GM12864 (cell line): ENCODE measurements around the gene CFAP299.
"Not testable (repeated sequence)": the region's sequence is repeated elsewhere in the genome, so short reads cannot be mapped to it uniquely, and the experiment has no call there.

Experiments
- DNase-seq: peaks from one replicate; pipeline ENCODE4 v3.0.0-alpha.2; 2011; ENCODE audit warnings: low read depth
- H3K4me3 ChIP-seq: 2 replicates; pipeline ENCODE4 v1.5.1; 2011; ENCODE audit warnings: mild to moderate bottlenecking, low read depth, low read length, control low read depth
- CTCF ChIP-seq: IDR thresholded peaks from 2 replicates; pipeline ENCODE4 v1.5.1; 2011; ENCODE audit warnings: low read depth, mild to moderate bottlenecking, moderate library complexity, low read length, control low read depth, inconsistent platforms; ENCODE audit errors: missing control alignments

Gene CFAP299

DNA sequence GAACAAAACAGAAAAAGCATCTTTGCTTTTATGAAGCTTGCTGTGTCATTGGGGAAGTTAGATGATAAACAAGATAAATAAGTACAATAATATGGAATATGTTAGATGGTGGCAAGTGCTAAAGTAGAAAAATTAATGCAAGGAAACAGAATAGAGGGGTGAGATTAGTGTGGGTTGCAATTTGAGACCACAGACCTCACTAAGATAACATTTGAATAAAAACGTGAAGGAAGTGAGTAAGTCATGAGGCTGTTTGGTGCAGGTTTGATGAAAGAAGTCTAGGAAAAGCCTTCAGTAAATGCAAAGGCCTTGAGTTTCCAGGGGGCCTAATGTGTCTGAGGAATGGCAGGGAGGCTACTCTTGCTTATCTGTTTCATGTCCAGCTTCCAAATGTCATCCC is 102.5 kb downstream of the CFAP299 start:
- no peak for TF ChIP-seq CTCF
- DNase-seq = no peak
- H3K4me3 ChIP-seq = no peak overlapping the region

- DNase-seq, H3K4me3 ChIP-seq: not testable (repeated sequence)
These were observed 103.9 kb downstream of the CFAP299 start for GRCh38 chr4:80439294-80440061.

GRCh38 chr4:80446248-80446647 is 110.7 kb downstream of the CFAP299 start:
- no peak for DNase-seq
- no peak for TF ChIP-seq CTCF

DNA sequence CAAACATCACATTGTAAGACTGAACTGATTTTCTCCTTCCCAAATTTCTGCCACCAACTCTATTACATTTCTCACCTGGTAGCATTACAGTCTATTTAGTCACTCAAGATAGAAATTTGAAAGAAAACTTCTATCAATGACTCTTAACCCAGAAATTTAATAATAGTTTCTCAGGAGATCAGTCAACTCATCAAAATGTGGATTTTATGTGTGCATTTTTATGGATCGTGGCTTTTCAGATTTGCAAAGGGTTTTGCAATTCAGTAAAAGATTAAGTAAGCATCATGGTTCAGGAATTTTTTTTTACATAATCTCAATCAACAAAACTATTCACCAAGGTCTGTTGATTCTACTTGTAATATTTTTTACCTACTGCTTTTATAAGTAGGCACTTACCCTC is 111.1 kb downstream of the CFAP299 start:
- no peak overlapping the region for H3K4me3 ChIP-seq
- no peak for TF ChIP-seq CTCF
- DNase-seq = no peak

More at GRCh38 chr4:80446248-80446647, 110.7 kb downstream of the CFAP299 start:
- no peak overlapping the region for H3K4me3 ChIP-seq

GRCh38 chr4:80447493-80447892 is 112.0 kb downstream of the CFAP299 start:
- DNase-seq = no peak
- no peak overlapping the region for H3K4me3 ChIP-seq
- TF ChIP-seq CTCF = no peak

DNA sequence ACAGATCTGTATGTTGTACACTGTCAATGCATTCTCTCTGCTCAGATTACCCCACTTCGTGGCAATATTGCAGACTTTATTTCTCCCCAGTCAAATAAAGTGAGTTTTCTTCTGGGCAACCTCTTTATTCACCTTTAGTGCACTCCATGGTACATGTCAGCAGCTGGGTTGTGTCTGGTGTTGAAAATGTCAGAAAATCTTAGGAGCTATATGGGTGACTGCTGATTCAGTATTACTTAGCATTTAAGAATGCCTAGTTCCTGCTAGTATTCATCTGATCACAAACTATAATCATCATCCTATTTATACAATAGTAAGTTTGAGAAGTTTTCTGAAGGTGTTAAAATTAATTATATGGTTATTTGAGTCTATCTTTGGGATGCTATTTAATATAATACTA is 112.5 kb downstream of the CFAP299 start:
- no peak for DNase-seq
- no peak overlapping the region for H3K4me3 ChIP-seq
- TF ChIP-seq CTCF = no peak

DNA sequence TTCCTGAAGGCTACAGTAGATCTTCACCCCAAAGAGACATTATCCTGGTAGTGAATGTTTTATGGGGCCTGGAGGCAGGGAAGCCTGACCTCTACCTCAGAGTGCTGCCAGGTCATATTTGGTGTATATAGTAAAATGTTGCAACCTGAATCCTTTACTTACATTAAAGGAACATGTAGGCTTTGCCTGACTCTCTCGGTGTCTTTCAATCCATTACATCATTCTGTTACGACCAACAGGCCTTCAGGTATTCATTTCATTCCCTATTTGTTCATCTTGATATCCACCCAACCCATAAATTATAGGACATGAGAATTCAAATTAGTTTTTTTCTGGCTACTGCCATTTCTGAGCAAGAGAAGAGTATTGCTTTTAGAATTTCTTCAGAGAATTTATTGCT is 116.5 kb downstream of the CFAP299 start:
- no peak for TF ChIP-seq CTCF
- no peak for DNase-seq
- no peak overlapping the region for H3K4me3 ChIP-seq

- no peak for TF ChIP-seq CTCF
- DNase-seq = no peak
- H3K4me3 ChIP-seq = no peak overlapping the region
These were observed 117.2 kb downstream of the CFAP299 start for GRCh38 chr4:80452768-80453167.
